Fibroblast of skin of left quadriceps (primary cell): ENCODE data around the gene BICD2.

Experiments
- DNase-seq, 2 experiments: peaks; one replicate each; pipeline ENCODE4 v3.0.0-alpha.2; 2013; ENCODE audit warnings: low read depth in 2 of 2

BICD2 gene

DNA sequence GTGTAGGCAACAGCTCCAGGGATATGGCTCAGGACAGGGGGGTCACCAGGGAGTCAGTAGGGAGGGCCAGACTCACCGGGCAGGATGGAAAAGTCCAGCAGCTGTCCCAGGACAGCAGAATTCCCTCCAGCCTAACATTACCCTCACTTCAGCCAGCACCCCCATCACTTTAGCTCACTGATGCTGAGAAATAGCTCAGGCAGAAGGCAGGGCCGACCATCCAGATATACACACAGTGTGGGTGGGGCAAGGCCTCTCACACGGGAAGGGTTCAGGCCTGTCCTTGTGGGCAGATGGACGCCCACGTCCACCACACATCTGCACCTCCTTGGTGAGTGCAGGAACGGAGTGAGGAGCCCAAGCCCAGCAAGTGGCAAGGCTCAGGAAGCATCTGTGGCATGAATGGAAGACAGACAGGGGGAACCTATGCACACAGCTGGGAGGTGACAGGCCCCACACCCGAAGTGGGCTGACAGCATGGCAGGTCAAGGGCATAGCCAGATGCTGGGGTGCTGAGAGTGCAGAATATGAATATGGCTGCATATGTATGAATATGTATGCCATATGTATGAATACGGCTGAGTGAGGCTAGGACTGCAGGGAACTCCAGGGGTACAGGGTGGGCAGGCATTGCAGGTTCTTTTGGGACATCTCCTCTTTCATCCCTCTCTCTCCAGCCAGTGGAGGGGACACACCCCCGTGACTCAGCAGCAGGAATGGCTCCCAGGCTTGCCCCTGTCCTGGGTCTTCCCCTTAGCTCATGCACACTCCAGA, 17.0 kb downstream of the BICD2 start:
- no peak for DNase-seq

- DNase-seq, result no peak
Measured at GRCh38 chr9:92746567-92747458, 17.8 kb downstream of the BICD2 start.

DNA sequence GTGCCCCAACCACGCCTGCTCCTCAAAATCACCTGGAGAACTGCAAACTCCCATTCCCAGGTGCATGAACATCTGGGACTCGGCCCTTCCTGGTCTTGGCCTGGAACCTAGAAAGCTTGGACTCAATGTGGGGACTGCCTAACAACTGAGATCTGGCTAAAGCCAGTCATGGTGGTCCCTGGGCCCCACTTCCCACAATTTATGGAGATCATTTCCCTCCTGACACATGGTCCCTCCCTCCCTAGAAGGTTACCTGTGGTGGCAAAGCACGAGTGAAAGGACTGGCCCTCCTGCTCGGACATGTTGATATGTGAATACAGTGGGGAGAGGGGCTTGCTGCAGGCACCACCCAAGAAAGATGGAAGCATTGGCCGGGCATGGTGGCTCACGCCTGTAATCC, 18.8 kb downstream of the BICD2 start:
- no peak for DNase-seq

GRCh38 chr9:92745331-92745730, 19.3 kb downstream of the BICD2 start:
- no peak for DNase-seq

- DNase-seq, result no peak
Measured at GRCh38 chr9:92740969-92741368, 23.7 kb downstream of the BICD2 start.

GRCh38 chr9:92740446-92740961, 24.1 kb downstream of the BICD2 start:
- no peak for DNase-seq

- no peak for DNase-seq
Measured at GRCh38 chr9:92740009-92740408, 24.6 kb downstream of the BICD2 start.

GRCh38 chr9:92739346-92739970, 25.2 kb downstream of the BICD2 start:
- no peak for DNase-seq

DNA sequence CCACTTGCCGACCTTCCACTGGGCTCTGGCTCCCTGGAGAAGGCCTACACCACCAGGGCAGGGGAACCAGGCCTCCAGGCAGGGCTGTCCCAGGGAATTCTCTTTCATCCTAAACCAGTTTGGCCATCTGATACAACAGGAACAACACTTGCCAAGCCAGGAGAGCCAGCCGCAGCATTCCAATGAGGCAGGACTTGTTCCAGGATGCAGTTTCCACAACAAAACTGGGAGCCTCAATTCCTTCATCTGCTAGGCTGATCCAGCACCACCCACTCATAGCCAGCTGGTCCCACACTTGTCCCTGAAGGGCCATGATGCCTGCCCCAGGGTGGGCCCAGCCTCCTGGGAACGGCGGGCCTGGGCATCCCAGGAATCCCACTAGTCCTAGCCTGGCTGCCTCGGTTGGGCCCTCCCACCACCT, 26.0 kb downstream of the BICD2 start:
- no peak for DNase-seq

- no peak for DNase-seq
Measured at GRCh38 chr9:92737611-92738299, 26.9 kb downstream of the BICD2 start.

- no peak for DNase-seq
Measured at GRCh38 chr9:92737216-92737606, 27.4 kb downstream of the BICD2 start.

GRCh38 chr9:92736563-92737215, 27.9 kb downstream of the BICD2 start:
- DNase-seq, result no peak

DNA sequence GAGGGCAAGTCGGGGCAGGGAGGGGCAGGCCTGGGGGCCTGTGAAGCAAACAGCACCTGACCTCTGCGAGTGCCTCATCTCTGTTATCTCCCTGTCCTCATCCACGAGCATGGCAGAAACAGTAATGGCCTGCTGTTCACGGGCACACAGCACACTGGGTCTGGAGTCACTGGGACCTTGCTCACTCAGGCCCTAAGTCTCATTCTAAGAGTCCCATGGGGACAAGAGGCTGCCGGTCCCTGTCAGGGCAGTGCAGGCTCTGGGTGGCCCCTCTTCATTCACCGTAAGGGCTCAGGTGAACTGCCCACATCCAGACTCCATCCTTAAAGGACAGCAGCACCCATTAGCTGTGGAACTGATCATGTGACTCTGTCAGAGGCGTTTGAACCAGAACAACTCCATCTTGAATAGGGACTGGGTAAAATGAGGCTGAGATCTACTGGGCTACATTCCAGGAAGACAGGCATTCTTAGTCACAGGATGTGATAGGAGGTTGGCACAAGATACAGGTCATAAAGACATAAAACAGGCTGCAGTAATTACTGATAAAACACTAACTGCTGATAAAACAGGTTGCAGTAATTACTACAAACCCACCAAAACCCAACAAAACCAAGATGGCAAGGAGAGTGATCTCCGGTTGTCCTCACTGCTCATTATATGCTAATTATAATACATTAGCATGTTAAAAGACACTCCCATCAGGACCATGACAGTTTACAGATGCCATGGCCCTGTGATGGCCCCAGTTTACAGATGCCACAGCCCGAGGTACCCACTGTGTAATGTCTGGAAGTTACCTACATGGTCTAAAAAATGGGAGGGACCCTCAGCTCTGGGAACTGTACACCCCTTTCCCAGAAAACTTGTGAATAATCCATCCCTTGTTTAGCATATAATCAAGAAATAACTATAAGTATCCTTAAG, 28.7 kb downstream of the BICD2 start:
- DNase-seq, result no peak

DNA sequence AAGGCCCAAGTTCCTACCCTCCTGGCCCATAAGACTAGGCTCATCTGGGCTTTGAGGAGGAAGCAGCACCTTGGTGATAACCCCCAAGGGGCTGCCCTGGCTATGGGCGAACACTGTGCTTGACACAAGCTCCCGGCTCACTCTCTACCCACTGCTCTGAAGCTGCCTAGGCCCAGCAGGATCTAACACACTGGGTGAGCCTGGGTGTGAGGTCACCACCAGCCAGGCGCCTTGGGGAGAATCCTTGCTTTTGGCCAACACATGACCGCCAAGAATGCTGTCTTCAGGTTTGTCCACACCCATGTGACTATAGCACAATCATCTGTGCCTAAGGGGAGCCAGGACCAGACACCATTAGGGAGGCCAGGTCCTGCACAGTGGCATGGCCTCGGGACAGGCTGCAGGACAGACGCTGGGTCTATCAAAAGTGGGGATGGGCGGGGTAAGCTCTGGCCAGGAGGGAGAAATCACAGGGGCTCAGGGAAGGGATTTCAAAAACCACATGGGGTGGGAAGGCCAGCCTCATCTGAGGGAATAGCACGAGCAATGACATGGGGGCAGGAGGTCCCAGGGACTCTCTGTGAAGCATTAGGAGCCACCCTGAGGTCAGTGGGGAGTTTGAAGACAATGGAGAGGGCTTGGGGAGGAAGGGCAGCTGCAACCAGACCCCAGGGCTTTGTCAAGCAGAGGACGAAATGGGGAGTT, 29.6 kb downstream of the BICD2 start:
- no peak for DNase-seq

GRCh38 chr9:92730897-92731296, 33.7 kb downstream of the BICD2 start:
- no peak for DNase-seq

DNA sequence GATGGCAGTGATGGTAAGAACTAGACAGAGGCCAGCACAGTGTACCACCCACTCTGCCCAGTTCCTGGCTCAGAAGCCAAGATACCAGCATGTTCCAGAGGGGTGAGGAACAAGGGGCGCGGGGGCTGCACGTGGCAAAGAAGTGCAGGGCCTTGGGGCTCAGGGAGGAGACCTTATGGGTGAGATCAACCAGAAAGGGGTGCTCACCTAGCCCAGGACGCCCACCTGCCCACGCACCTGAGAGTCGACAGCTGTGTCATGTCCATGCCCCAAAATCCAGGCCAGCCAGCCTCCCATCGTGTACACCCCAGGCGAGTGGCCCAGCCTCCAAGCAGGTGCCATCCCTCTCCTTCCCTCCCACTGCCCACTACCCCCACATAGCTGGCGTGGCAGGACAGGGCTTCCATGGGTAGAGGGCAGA, 34.9 kb downstream of the BICD2 start:
- DNase-seq, result no peak

- no peak for DNase-seq
Measured at GRCh38 chr9:92728831-92729734, 35.5 kb downstream of the BICD2 start.
